Epithelial cell of esophagus (primary cell): ENCODE results near the gene SPINK8.

Experiments used
- DNase-seq: peaks from one replicate; pipeline ENCODE4 v3.0.0; 2010; ENCODE audit warnings: low read depth
- H3K4me3 ChIP-seq: 2 replicates; pipeline ENCODE4 v1.5.1; 2011; ENCODE audit warnings: mild to moderate bottlenecking, low read length, control low read depth
- CTCF ChIP-seq: IDR thresholded peaks from 2 replicates; pipeline ENCODE4 v1.5.1; 2011; ENCODE audit warnings: low read depth, mild to moderate bottlenecking, low read length, control low read depth, inconsistent platforms; ENCODE audit not compliant: insufficient read depth; ENCODE audit errors: missing control alignments

Gene SPINK8

GRCh38 chr3:48289659-48290058, 43.8 kb downstream of the SPINK8 start:
- H3K4me3 ChIP-seq, result no peak overlapping the region
- no peak for DNase-seq
- TF ChIP-seq CTCF, result no peak

GRCh38 chr3:48287034-48287433, 46.4 kb downstream of the SPINK8 start:
- no peak for DNase-seq
- TF ChIP-seq CTCF, result no peak
- H3K4me3 ChIP-seq, result no peak overlapping the region

GRCh38 chr3:48286308-48286707, 47.2 kb downstream of the SPINK8 start:
- TF ChIP-seq CTCF, result no peak
- no peak for DNase-seq
- H3K4me3 ChIP-seq, result no peak overlapping the region

GRCh38 chr3:48285675-48286074, 47.8 kb downstream of the SPINK8 start:
- no peak for DNase-seq
- no peak overlapping the region for H3K4me3 ChIP-seq
- no peak for TF ChIP-seq CTCF

- no peak overlapping the region for H3K4me3 ChIP-seq
- TF ChIP-seq CTCF, result no peak
- DNase-seq, result no peak
Measured at GRCh38 chr3:48285132-48285531, 48.3 kb downstream of the SPINK8 start.

- no peak overlapping the region for H3K4me3 ChIP-seq
- TF ChIP-seq CTCF, result no peak
- DNase-seq, result no peak
Measured at GRCh38 chr3:48280881-48281280, 52.6 kb downstream of the SPINK8 start.

GRCh38 chr3:48278884-48279559, 54.4 kb downstream of the SPINK8 start:
- no peak for DNase-seq
- no peak overlapping the region for H3K4me3 ChIP-seq
- TF ChIP-seq CTCF, result no peak
